H9 (cell line): ENCODE results near the gene CD81. TPM values are rescaled to one million over a fixed set of nuclear protein-coding genes. Genes with fewer than 3 reads are reported as not detected.
A peak's percentile ranks its signal among the peaks of the same experiment; 100 is the strongest.

Experiments
- DNase-seq: peaks from one replicate; pipeline ENCODE4 v3.0.0-alpha.2; 2017
- H2AFZ ChIP-seq: one replicate; pipeline ENCODE4 v1.6.1; 2013; ENCODE audit warnings: mild to moderate bottlenecking, low read length, control low read depth, moderate library complexity
- H2AK5ac ChIP-seq: 2 replicates; pipeline ENCODE4 v1.6.1; 2013; ENCODE audit warnings: low read length, control low read depth, mixed read lengths; ENCODE audit not compliant: insufficient read length
- H2BK120ac ChIP-seq: one replicate; pipeline ENCODE4 v1.6.1; 2013; ENCODE audit warnings: low read depth, mild to moderate bottlenecking, low read length, control low read depth, inconsistent platforms; ENCODE audit not compliant: poor library complexity, severe bottlenecking
- H2BK12ac ChIP-seq: 2 replicates; pipeline ENCODE4 v1.6.1; 2013; ENCODE audit warnings: low read length, control low read depth, mixed read lengths, low read depth; ENCODE audit not compliant: insufficient read length
- H2BK15ac ChIP-seq: 2 replicates; pipeline ENCODE4 v1.6.1; 2013; ENCODE audit warnings: low read depth, low read length, control low read depth
- H2BK20ac ChIP-seq: one replicate; pipeline ENCODE4 v1.6.1; 2013; ENCODE audit warnings: low read depth, mild to moderate bottlenecking, low read length, control low read depth, inconsistent platforms; ENCODE audit not compliant: poor library complexity, severe bottlenecking
- H2BK5ac ChIP-seq: 2 replicates; pipeline ENCODE4 v1.6.1; 2013; ENCODE audit warnings: low read length, control low read depth, mixed read lengths; ENCODE audit not compliant: insufficient read length
- H3K14ac ChIP-seq: 2 replicates; pipeline ENCODE4 v1.6.1; 2013; ENCODE audit warnings: low read length, control low read depth; ENCODE audit not compliant: insufficient read depth
- H3K18ac ChIP-seq: 2 replicates; pipeline ENCODE4 v1.6.1; 2013; ENCODE audit warnings: low read depth, mild to moderate bottlenecking, mixed read lengths, low read length, control low read depth; ENCODE audit not compliant: insufficient read length
- H3K23ac ChIP-seq: 2 replicates; pipeline ENCODE4 v1.6.1; 2013; ENCODE audit warnings: low read length, control low read depth, mixed read lengths, low read depth; ENCODE audit not compliant: insufficient read length
- H3K23me2 ChIP-seq: 2 replicates; pipeline ENCODE4 v1.6.1; 2013; ENCODE audit warnings: low read depth, mild to moderate bottlenecking, mixed read lengths, low read length, control low read depth; ENCODE audit not compliant: insufficient read length, poor library complexity, severe bottlenecking
- H3K27ac ChIP-seq: 2 replicates; pipeline ENCODE4 v1.5.1; 2013; ENCODE audit warnings: low read length, control low read depth, mixed read lengths, low read depth; ENCODE audit not compliant: insufficient read length
- H3K27me3 ChIP-seq: 2 replicates; pipeline ENCODE4 v1.6.1; 2013; ENCODE audit warnings: low read length, control low read depth, inconsistent platforms; ENCODE audit not compliant: insufficient read depth
- H3K4ac ChIP-seq: 2 replicates; pipeline ENCODE4 v1.6.1; 2013; ENCODE audit warnings: low read depth, mild to moderate bottlenecking, control low read depth, inconsistent platforms, low read length, moderate library complexity
- H3K4me1 ChIP-seq: 2 replicates; pipeline ENCODE4 v1.6.1; 2013; ENCODE audit warnings: low read length, control low read depth, inconsistent platforms; ENCODE audit not compliant: insufficient read depth
- H3K4me2 ChIP-seq: 2 replicates; pipeline ENCODE4 v1.6.1; 2013; ENCODE audit warnings: low read length, control low read depth, mixed read lengths; ENCODE audit not compliant: insufficient read length, insufficient read depth
- H3K56ac ChIP-seq: 2 replicates; pipeline ENCODE4 v1.6.1; 2013; ENCODE audit warnings: low read depth, mild to moderate bottlenecking, mixed read lengths, low read length, control low read depth; ENCODE audit not compliant: insufficient read length
- H3K79me1 ChIP-seq: 2 replicates; pipeline ENCODE4 v1.6.1; 2013; ENCODE audit warnings: low read depth, mild to moderate bottlenecking, moderate library complexity, low read length, control low read depth, inconsistent platforms; ENCODE audit not compliant: insufficient read depth, poor library complexity, severe bottlenecking
- H3K79me2 ChIP-seq: 2 replicates; pipeline ENCODE4 v1.6.1; 2013; ENCODE audit warnings: low read length, control low read depth, inconsistent platforms; ENCODE audit not compliant: insufficient read depth
- H3K9ac ChIP-seq: 2 replicates; pipeline ENCODE4 v1.6.1; 2013; ENCODE audit warnings: low read length, control low read depth, mixed read lengths; ENCODE audit not compliant: insufficient read length; ENCODE audit errors: extremely low read depth
- H3K9me3 ChIP-seq: one replicate; pipeline ENCODE4 v1.6.1; 2013; ENCODE audit warnings: low read depth, low read length, inconsistent platforms; ENCODE audit not compliant: control insufficient read depth
- H3T11ph ChIP-seq: one replicate; pipeline ENCODE4 v1.6.1; 2013; ENCODE audit warnings: mild to moderate bottlenecking, low read length, control low read depth, inconsistent platforms
- H4K20me1 ChIP-seq: one replicate; pipeline ENCODE4 v1.6.1; 2013; ENCODE audit not compliant: control insufficient read depth, insufficient read length, insufficient read depth
- H4K5ac ChIP-seq: 2 replicates; pipeline ENCODE4 v1.6.1; 2013; ENCODE audit warnings: low read depth, mild to moderate bottlenecking, mixed read lengths, low read length, control low read depth; ENCODE audit not compliant: insufficient read length
- H4K8ac ChIP-seq: replicated peaks from 2 replicates; pipeline ENCODE4 v1.6.1; 2013; ENCODE audit warnings: low read length, control low read depth, mixed read lengths, low read depth; ENCODE audit not compliant: insufficient read length
- H4K91ac ChIP-seq: 2 replicates; pipeline ENCODE4 v1.6.1; 2013; ENCODE audit warnings: low read depth, mild to moderate bottlenecking, moderate library complexity, mixed read lengths, low read length, control low read depth; ENCODE audit not compliant: insufficient read length
- H3K27ac Mint-ChIP-seq, 3 experiments: 2 replicates in 2 of 3; 3 replicates in 1 of 3; pipeline ENCODE4 v1.8.0; 2020 to 2021; ENCODE audit warnings: mixed read lengths in 3 of 3, mild to moderate bottlenecking in 1 of 3, moderate library complexity in 1 of 3
- H3K27me3 Mint-ChIP-seq: 2 replicates; pipeline ENCODE4 v1.8.0; 2021; ENCODE audit warnings: low read depth, mild to moderate bottlenecking, moderate library complexity, mixed read lengths
- H3K36me3 Mint-ChIP-seq, 3 experiments: 2 replicates in 2 of 3; 3 replicates in 1 of 3; pipeline ENCODE4 v1.8.0; 2020 to 2021; ENCODE audit warnings: low read depth in 3 of 3, mixed read lengths in 3 of 3; ENCODE audit not compliant: insufficient read depth in 1 of 3
- H3K4me1 Mint-ChIP-seq, 2 experiments: 2 replicates each; pipeline ENCODE4 v1.8.0; 2020; ENCODE audit warnings: mixed read lengths in 2 of 2
- H3K4me3 Mint-ChIP-seq, 2 experiments: 2 replicates in 1 of 2; 3 replicates in 1 of 2; pipeline ENCODE4 v1.8.0; 2020 to 2021; ENCODE audit warnings: mild to moderate bottlenecking in 2 of 2, mixed read lengths in 2 of 2, moderate library complexity in 1 of 2
- H3K9me3 Mint-ChIP-seq, 2 experiments: 2 replicates in 1 of 2; 3 replicates in 1 of 2; pipeline ENCODE4 v1.8.0; 2020; ENCODE audit warnings: mild to moderate bottlenecking in 2 of 2, mixed read lengths in 2 of 2, moderate library complexity in 1 of 2
- WGBS: extraction: QIAGEN DNeasy Blood & Tissue Kit; methylation state at CpG from one replicate; pipeline ENCODE4 v1.1.7; 2013; ENCODE audit warnings: missing lambda C conversion rate, low lambda C conversion rate, mixed read lengths; ENCODE audit not compliant: insufficient read length; ENCODE audit errors: extremely low coverage; 5-methylcytosine and 5-hydroxymethylcytosine counted together
- long read RNA-seq: library from polyadenylated mRNA; unstranded; transcript quantifications from one replicate; pipeline ENCODE4 v2.0.0, GENCODE V29; 2020
- total RNA-seq: library from RNA; stranded (reverse); gene quantifications from 2 replicates; pipeline ENCODE4 v1.2.1, GENCODE V29; 2021
- TF ChIP-seq, protein P1 (sequence below): fragments of 200-600 bp; sonication (generic); conservative IDR thresholded peaks from 3 replicates; pipeline ENCODE4 v1.8.0; 2021; ENCODE audit warnings: antibody characterized with exemption, mild to moderate bottlenecking

The CD81 gene
- total RNA-seq = 246 and 250 TPM in 2 replicates
- long read RNA-seq, transcript CD81-201 (8 exons, 1,520 nt) = major isoform, 7 of 19 reads
- long read RNA-seq, partial matches to known transcripts = 4 of 19 reads
- long read RNA-seq, other reads (novel, unspliced or antisense) = 5 of 19 reads

GRCh38 chr11:2376751-2377451, at the start of gene CD81:
TSS of gene CD81 (plus strand) at chr11:2377310. CDS start at chr11:2377550, 240 bp downstream.
- H3K9me3 ChIP-seq = no peaks in the 10 kb centered on the region
- peaks cover 2 to 8% (median 7%) of the 10 kb centered on the region in 3 experiments for H3K36me3 Mint-ChIP-seq
- no peaks in the 10 kb centered on the region for H3K4me1 ChIP-seq
- no peak within 1 kb of the TSS for H3K23ac ChIP-seq
- peak within 1 kb of the TSS; percentile 44; the same call in 1 of the 2 replicates for H3K14ac ChIP-seq
- H3K23me2 ChIP-seq = peaks cover 11% of the 10 kb centered on the region
- H4K20me1 ChIP-seq = no peaks in the 10 kb centered on the region
- peak; percentile 54 for DNase-seq
- H2BK5ac ChIP-seq = no peak within 1 kb of the TSS
- no peak within 1 kb of the TSS for H3T11ph ChIP-seq
- H2BK120ac ChIP-seq = no peak within 1 kb of the TSS
- H2BK20ac ChIP-seq = no peak within 1 kb of the TSS
- peak within 1 kb of the TSS in 1 of 3 experiments; percentile 55; a peak in 2 of 7 replicates for H3K27ac Mint-ChIP-seq
- no peak within 1 kb of the TSS for H4K8ac ChIP-seq
- H3K18ac ChIP-seq = peak within 1 kb of the TSS; percentile 27
- H3K27ac ChIP-seq = no peak within 1 kb of the TSS
- H3K79me1 ChIP-seq = no peaks in the 10 kb centered on the region
- peaks cover 9 to 17% of the 10 kb centered on the region in 2 experiments for H3K4me1 Mint-ChIP-seq
- peak within 1 kb of the TSS; percentile 72 for H3K9ac ChIP-seq
- TF ChIP-seq, protein P1, sequence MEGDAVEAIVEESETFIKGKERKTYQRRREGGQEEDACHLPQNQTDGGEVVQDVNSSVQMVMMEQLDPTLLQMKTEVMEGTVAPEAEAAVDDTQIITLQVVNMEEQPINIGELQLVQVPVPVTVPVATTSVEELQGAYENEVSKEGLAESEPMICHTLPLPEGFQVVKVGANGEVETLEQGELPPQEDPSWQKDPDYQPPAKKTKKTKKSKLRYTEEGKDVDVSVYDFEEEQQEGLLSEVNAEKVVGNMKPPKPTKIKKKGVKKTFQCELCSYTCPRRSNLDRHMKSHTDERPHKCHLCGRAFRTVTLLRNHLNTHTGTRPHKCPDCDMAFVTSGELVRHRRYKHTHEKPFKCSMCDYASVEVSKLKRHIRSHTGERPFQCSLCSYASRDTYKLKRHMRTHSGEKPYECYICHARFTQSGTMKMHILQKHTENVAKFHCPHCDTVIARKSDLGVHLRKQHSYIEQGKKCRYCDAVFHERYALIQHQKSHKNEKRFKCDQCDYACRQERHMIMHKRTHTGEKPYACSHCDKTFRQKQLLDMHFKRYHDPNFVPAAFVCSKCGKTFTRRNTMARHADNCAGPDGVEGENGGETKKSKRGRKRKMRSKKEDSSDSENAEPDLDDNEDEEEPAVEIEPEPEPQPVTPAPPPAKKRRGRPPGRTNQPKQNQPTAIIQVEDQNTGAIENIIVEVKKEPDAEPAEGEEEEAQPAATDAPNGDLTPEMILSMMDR = no peak
- H4K5ac ChIP-seq = no peak within 1 kb of the TSS
- peaks cover 0 to 2% of the 10 kb centered on the region in 2 experiments; a peak in 1 of 5 replicates for H3K9me3 Mint-ChIP-seq
- peak within 1 kb of the TSS; percentile 87 to 92 for H3K4me3 Mint-ChIP-seq
- H4K91ac ChIP-seq = no peak within 1 kb of the TSS
- peak within 1 kb of the TSS; percentile 57 for H3K4me2 ChIP-seq
- no peak within 1 kb of the TSS for H3K4ac ChIP-seq
- no peak within 1 kb of the TSS for H2AK5ac ChIP-seq
- H3K79me2 ChIP-seq = peaks cover 30% of the 10 kb centered on the region; the same call in 1 of the 2 replicates
- WGBS = no CpG with 5 or more reads among the region's 65 CpGs
- H3K27me3 Mint-ChIP-seq = peaks cover 4% of the 10 kb centered on the region
- no peak within 1 kb of the TSS for H3K56ac ChIP-seq
- no peak within 1 kb of the TSS for H2BK12ac ChIP-seq
- no peak within 1 kb of the TSS for H2BK15ac ChIP-seq
- H3K27me3 ChIP-seq = no peaks in the 10 kb centered on the region; the same call in 1 of the 2 replicates
- no peak within 1 kb of the TSS for H2AFZ ChIP-seq
